NCI-H2081 treated with DMSO at 0.1 percent for 48 hours (cell line): ENCODE data around the gene ZNF597.

Experiments used
- DNase-seq: peaks from one replicate; lab custom pipeline; 2025; lab: John Stamatoyannopoulos, UW

ZNF597 gene

GRCh38 chr16:3454631-3455147 is 11.4 kb upstream of the ZNF597 start:
- no peak for DNase-seq

- DNase-seq: no peak
Measured at GRCh38 chr16:3454093-3454492, 10.8 kb upstream of the ZNF597 start.

GRCh38 chr16:3444032-3444388 is 706 bp upstream of the ZNF597 start:
- peak; percentile 5 for DNase-seq

GRCh38 chr16:3439637-3440036 is 3.7 kb downstream of the ZNF597 start:
- no peak for DNase-seq

GRCh38 chr16:3434373-3434772 is 8.9 kb downstream of the ZNF597 start:
- DNase-seq: no peak

- no peak for DNase-seq
Measured at GRCh38 chr16:3431779-3432219, 11.5 kb downstream of the ZNF597 start.

- DNase-seq: no peak
Measured at GRCh38 chr16:3413730-3414379, 29.4 kb downstream of the ZNF597 start.

- DNase-seq: no peak
Measured at GRCh38 chr16:3408561-3409197, 34.6 kb downstream of the ZNF597 start.

- no peak for DNase-seq
Measured at GRCh38 chr16:3401719-3402397, 41.4 kb downstream of the ZNF597 start.

GRCh38 chr16:3400779-3401688 is 42.3 kb downstream of the ZNF597 start, which contains the start of the genes ZNF174 and ZSCAN32:
ZNF174 (plus strand) TSS chr16:3401215; CDS start chr16:3402005, 790 bp downstream.
ZSCAN32 (minus strand) TSS chr16:3401004; CDS start chr16:3397557, 3,447 bp downstream.
- peak; percentile 92 for DNase-seq

GRCh38 chr16:3400446-3400778 is 42.9 kb downstream of the ZNF597 start:
- DNase-seq: no peak

GRCh38 chr16:3389663-3390338 is 53.5 kb downstream of the ZNF597 start:
- DNase-seq: no peak

- no peak for DNase-seq
Measured at GRCh38 chr16:3388325-3388724, 55.0 kb downstream of the ZNF597 start.

- no peak for DNase-seq
Measured at GRCh38 chr16:3383045-3383448, 60.3 kb downstream of the ZNF597 start.
